ENCODE measurements around the gene DRAP1. TPM values are rescaled to one million over a fixed set of nuclear protein-coding genes. Genes with fewer than 3 reads are reported as not detected.

Gene DRAP1
- total RNA-seq, 2 donors from 2014 or later, result 83.8 to 103 TPM

DNA sequence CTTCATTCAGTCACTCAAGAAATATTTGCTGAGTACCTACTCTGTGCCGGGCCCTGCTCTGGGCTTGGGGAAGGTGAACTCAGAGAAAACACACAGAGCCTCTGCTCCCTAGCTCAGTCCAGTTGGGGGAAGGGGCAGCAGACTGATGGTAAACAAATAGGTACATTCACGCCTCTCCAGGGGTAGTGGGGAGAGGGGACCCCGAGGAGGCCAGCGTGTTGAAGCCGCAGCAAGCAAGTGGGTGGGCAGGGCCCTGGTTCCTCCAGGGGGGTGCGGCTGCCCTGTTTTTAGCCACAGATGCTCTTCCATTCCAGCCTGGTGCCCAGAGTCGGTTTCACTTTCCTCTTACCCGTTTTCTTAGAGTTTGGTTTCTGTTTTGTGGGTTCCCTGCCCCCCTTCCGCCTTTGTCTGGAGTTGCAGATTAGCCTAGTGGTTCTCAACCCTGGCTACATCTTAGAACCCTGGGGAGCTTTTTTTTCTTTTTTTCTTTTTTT lies 8.7 kb downstream of the DRAP1 start:
- Histone ChIP-seq H3K9ac (ENCODE audit: extremely low read depth, low read length, poor library complexity, severe bottlenecking) (no peak overlapping the region), H3K9me3 (ENCODE audit: control insufficient read depth, low read length) (no peaks in the 10 kb centered on the region), H3K4me3 (ENCODE audit: low read length) (no peak overlapping the region), H3K4me1 (ENCODE audit: control insufficient read depth, insufficient read depth, low read length) (no peaks in the 10 kb centered on the region), H3K36me3 (ENCODE audit: control insufficient read depth, insufficient read depth, low read length) (no peaks in the 10 kb centered on the region), H3K27me3 (ENCODE audit: control insufficient read depth, insufficient read depth, low read length, poor library complexity, severe bottlenecking) (no peaks in the 10 kb centered on the region), H3K27ac (ENCODE audit: low read depth, low read length) (no peak overlapping the region)
- H3K9me3 Mint-ChIP-seq, result no peaks in the 10 kb centered on the region
- no peak overlapping the region for H3K4me3 Mint-ChIP-seq
- 75 to 90% methylated on average over 7 to 9 of the region's 9 CpGs for WGBS, 2 experiments (ENCODE audit: insufficient coverage in 1 of 2, insufficient read length in 1 of 2)
- H3K27me3 Mint-ChIP-seq (ENCODE audit: insufficient read depth), result no peaks in the 10 kb centered on the region
- DNase-seq, result no peak
- peak overlapping the region; percentile 37 for H3K27ac Mint-ChIP-seq
- TF ChIP-seq, protein P1, sequence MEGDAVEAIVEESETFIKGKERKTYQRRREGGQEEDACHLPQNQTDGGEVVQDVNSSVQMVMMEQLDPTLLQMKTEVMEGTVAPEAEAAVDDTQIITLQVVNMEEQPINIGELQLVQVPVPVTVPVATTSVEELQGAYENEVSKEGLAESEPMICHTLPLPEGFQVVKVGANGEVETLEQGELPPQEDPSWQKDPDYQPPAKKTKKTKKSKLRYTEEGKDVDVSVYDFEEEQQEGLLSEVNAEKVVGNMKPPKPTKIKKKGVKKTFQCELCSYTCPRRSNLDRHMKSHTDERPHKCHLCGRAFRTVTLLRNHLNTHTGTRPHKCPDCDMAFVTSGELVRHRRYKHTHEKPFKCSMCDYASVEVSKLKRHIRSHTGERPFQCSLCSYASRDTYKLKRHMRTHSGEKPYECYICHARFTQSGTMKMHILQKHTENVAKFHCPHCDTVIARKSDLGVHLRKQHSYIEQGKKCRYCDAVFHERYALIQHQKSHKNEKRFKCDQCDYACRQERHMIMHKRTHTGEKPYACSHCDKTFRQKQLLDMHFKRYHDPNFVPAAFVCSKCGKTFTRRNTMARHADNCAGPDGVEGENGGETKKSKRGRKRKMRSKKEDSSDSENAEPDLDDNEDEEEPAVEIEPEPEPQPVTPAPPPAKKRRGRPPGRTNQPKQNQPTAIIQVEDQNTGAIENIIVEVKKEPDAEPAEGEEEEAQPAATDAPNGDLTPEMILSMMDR (conservative IDR thresholded peaks at IDR 0.05), result no peak
- H3K4me1 Mint-ChIP-seq, result peaks cover 7% of the 10 kb centered on the region
- peaks cover 6% of the 10 kb centered on the region for H3K36me3 Mint-ChIP-seq (ENCODE audit: low read depth)

DNA sequence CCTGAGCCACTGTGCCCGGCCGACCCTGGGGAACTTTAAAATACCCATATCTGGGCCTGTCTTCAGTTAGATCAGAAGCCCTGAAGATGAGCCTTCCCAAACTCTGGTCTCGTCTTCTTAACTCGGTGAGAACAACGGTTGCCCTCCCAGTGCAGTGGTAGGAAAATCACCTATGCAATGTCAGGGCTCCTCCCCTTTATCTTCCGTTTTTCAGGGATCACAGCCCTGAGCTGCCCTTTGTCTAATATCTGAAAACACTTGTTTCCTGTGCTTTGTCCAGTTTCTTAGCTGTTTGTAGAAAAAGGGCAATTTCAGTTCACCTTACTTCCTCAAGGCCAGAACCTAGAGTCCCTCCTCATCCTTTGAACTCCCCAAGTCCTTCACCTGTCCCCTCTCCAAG lies 9.4 kb downstream of the DRAP1 start:
- no peaks in the 10 kb centered on the region for H3K36me3 Mint-ChIP-seq (ENCODE audit: low read depth)
- Histone ChIP-seq H3K27ac (ENCODE audit: low read depth, low read length) (no peak overlapping the region), H3K9ac (ENCODE audit: extremely low read depth, low read length, poor library complexity, severe bottlenecking) (no peak overlapping the region), H3K4me3 (ENCODE audit: low read length) (no peak overlapping the region), H3K9me3 (ENCODE audit: control insufficient read depth, low read length) (no peaks in the 10 kb centered on the region), H3K36me3 (ENCODE audit: control insufficient read depth, insufficient read depth, low read length) (no peaks in the 10 kb centered on the region), H3K27me3 (ENCODE audit: control insufficient read depth, insufficient read depth, low read length, poor library complexity, severe bottlenecking) (no peaks in the 10 kb centered on the region), H3K4me1 (ENCODE audit: control insufficient read depth, insufficient read depth, low read length) (no peaks in the 10 kb centered on the region)
- DNase-seq, result no peak
- no peaks in the 10 kb centered on the region for H3K9me3 Mint-ChIP-seq
- H3K4me1 Mint-ChIP-seq, result peaks cover 7% of the 10 kb centered on the region
- no peak overlapping the region for H3K4me3 Mint-ChIP-seq
- no peak overlapping the region for H3K27ac Mint-ChIP-seq
- no peaks in the 10 kb centered on the region for H3K27me3 Mint-ChIP-seq (ENCODE audit: insufficient read depth)
- WGBS, 2 experiments (ENCODE audit: insufficient coverage in 1 of 2, insufficient read length in 1 of 2), result 88 to 91% methylated on average over 6 of the region's 6 CpGs
- TF ChIP-seq, protein P1 (conservative IDR thresholded peaks at IDR 0.05), result no peak

DNA sequence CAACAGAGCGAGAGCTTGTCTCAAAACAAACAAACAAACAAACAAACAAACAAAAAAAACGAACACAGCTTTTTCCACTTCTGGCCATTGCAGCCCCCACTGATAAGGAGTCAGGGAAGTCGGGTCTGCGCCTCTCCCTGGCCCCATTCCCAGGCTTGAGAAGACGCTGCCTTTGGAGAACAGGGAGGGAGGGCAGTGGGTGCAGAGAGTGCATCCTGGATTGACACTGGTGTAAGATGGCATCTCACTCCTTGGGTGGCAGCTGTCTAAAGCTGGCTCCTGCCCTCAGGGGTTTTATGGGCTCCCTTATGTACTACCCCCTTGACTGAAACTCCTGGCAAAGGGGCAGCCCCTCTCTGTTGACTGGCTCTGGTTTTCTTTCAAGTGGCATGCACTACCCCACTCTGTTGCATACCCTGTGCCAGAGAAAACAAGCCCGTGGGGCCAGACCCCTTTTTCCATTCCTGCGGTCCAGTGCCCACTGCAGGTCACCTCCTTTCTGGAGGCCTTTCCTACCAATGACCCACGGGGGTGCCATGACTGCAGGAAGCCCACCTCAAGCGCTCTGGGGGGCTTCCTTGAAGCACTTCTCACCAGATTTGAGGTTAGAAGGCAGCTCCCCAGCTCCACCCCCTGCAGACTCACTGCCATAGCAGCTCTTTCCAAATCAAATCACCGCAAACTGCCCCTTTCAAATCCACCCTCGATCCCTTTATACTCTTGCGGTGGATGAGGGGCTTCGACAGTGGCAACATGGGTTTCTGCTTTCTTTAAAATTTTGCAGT lies 12.7 kb downstream of the DRAP1 start:
- no peak overlapping the region for H3K27ac Mint-ChIP-seq
- no peak overlapping the region for H3K4me3 ChIP-seq (ENCODE audit: low read length)
- H3K4me1 Mint-ChIP-seq, result peaks cover 7% of the 10 kb centered on the region
- TF ChIP-seq, protein P1 (conservative IDR thresholded peaks at IDR 0.05), result no peak
- no peaks in the 10 kb centered on the region for H3K9me3 Mint-ChIP-seq
- no peaks in the 10 kb centered on the region for H3K27me3 Mint-ChIP-seq (ENCODE audit: insufficient read depth)
- no peak for DNase-seq
- H3K36me3 Mint-ChIP-seq (ENCODE audit: low read depth), result no peaks in the 10 kb centered on the region
- H3K27ac ChIP-seq (ENCODE audit: low read depth, low read length), result no peak overlapping the region
- no peak overlapping the region for H3K4me3 Mint-ChIP-seq
- no peaks in the 10 kb centered on the region for H3K36me3 ChIP-seq (ENCODE audit: control insufficient read depth, insufficient read depth, low read length)
- no peaks in the 10 kb centered on the region for H3K4me1 ChIP-seq (ENCODE audit: control insufficient read depth, insufficient read depth, low read length)
- 85 to 94% methylated on average over 8 to 13 of the region's 13 CpGs for WGBS, 2 experiments (ENCODE audit: insufficient coverage in 1 of 2, insufficient read length in 1 of 2)
- no peaks in the 10 kb centered on the region for H3K27me3 ChIP-seq (ENCODE audit: control insufficient read depth, insufficient read depth, low read length, poor library complexity, severe bottlenecking)
- no peak overlapping the region for H3K9ac ChIP-seq (ENCODE audit: extremely low read depth, low read length, poor library complexity, severe bottlenecking)
- H3K9me3 ChIP-seq (ENCODE audit: control insufficient read depth, low read length), result no peaks in the 10 kb centered on the region

All from endodermal cell (in vitro differentiated cells).